Embryonic facial prominence (tissue), 1 donor: ENCODE measurements around the gene ERCC2.

Experiments
- DNase-seq: peaks from one replicate; pipeline ENCODE4 v3.0.0-alpha.2; 2016; ENCODE audit errors: extremely low spot score

ERCC2 gene

DNA sequence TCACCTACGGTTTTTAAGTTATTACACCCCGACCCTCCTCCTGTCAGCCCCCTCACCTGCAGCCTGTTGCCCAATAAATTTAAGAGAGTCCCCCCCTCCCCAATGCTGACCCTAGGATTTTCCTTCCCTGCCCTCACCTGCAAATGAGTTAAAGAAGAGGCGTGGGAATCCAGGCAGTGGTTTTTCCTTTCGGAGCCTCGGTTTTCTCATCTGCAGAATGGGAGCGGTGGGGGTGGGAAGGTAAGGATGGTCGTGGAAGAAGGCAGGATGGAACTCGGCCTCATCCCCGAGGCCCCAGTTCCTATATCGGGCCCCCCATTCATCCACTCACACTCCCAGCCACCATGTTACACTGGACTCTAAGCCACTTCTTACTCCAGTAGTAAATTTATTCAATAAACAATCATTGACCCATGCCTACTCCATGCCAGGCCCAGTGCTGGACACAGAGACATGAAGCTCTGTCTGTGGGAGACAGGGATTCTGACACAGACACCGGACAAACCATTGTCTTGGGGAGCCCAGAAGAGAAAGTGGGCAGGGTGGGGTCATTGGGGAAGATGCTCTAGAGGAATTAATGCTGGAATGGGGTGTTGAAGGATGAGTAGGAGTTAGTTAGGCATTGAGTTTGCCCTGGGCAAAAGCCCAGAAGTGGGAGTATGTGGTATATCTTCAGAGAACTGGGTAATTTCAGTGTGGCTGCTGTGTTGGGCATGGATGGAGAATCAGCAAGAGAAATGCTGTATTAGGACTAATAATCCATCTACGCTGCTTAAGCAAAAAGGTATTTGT, 66.9 kb downstream of the ERCC2 start:
- no peak for DNase-seq

DNA sequence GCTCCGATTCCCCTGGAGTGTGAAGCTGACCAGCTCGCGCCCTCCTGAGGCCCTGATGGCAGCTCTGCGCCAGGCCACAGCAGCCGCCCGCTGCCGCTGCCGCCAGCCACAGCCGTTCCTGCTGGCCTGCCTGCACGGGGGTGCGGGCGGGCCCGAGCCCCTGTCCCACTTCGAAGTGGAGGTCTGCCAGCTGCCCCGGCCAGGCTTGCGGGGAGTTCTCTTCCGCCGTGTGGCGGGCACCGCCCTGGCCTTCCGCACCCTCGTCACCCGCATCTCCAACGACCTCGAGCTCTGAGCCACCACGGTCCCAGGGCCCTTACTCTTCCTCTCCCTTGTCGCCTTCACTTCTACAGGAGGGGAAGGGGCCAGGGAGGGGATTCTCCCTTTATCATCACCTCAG, 68.0 kb downstream of the ERCC2 start:
- no peak for DNase-seq
